Hepatocyte (in vitro differentiated cells): Measurements from ENCODE around the gene PSG4. TPM values are rescaled to one million over a fixed set of nuclear protein-coding genes. Genes with fewer than 3 reads are reported as not detected.
"Not testable (repeated sequence)": the region's sequence is repeated elsewhere in the genome, so short reads cannot be mapped to it uniquely, and the experiment has no call there.

ENCODE experiments used
- DNase-seq: peaks from one replicate; pipeline ENCODE4 v3.0.0-alpha.2; 2016; ENCODE audit warnings: low spot score
- H2AFZ ChIP-seq: fragments of 200-600 bp; sonication (generic); 2 replicates; pipeline ENCODE4 v1.6.0; 2016; ENCODE audit warnings: antibody characterized with exemption, mild to moderate bottlenecking
- H3K27ac ChIP-seq: fragments of 200-600 bp; sonication (generic); 2 replicates; pipeline ENCODE4 v1.5.1; 2016; ENCODE audit warnings: mild to moderate bottlenecking
- H3K27me3 ChIP-seq: fragments of 200-600 bp; sonication (generic); 2 replicates; pipeline ENCODE4 v1.6.1; 2016
- H3K36me3 ChIP-seq: fragments of 200-600 bp; sonication (generic); replicated peaks from 2 replicates; pipeline ENCODE4 v1.5.1; 2016; ENCODE audit warnings: low read depth; ENCODE audit not compliant: insufficient read depth
- H3K4me1 ChIP-seq: fragments of 200-600 bp; sonication (generic); 2 replicates; pipeline ENCODE4 v1.5.1; 2016; ENCODE audit warnings: mild to moderate bottlenecking, moderate library complexity; ENCODE audit not compliant: insufficient read depth
- H3K4me2 ChIP-seq: fragments of 200-600 bp; sonication (generic); 2 replicates; pipeline ENCODE4 v1.6.0; 2016
- H3K4me3 ChIP-seq: fragments of 200-600 bp; sonication (generic); 2 replicates; pipeline ENCODE4 v1.5.1; 2016; ENCODE audit warnings: mild to moderate bottlenecking
- H3K79me2 ChIP-seq: fragments of 200-600 bp; sonication (generic); 2 replicates; pipeline ENCODE4 v1.6.0; 2017; ENCODE audit warnings: mild to moderate bottlenecking
- H3K9me2 ChIP-seq: fragments of 200-600 bp; sonication (generic); replicated peaks from 2 replicates; pipeline ENCODE4 v1.6.0; 2017; ENCODE audit warnings: mild to moderate bottlenecking; ENCODE audit not compliant: insufficient read depth
- H3K9me3 ChIP-seq: fragments of 200-600 bp; sonication (generic); 2 replicates; pipeline ENCODE4 v1.5.1; 2016; ENCODE audit warnings: low read depth, mild to moderate bottlenecking
- H4K20me1 ChIP-seq: fragments of 200-600 bp; sonication (generic); 2 replicates; pipeline ENCODE4 v1.6.0; 2016; ENCODE audit warnings: mild to moderate bottlenecking; ENCODE audit not compliant: insufficient read depth, poor library complexity, severe bottlenecking
- CTCF ChIP-seq: fragments of 200-600 bp; sonication (generic); IDR thresholded peaks from 2 replicates; pipeline ENCODE4 v1.5.1; 2016; ENCODE audit warnings: antibody characterized with exemption, mild to moderate bottlenecking; ENCODE audit not compliant: poor library complexity
- EZH2 ChIP-seq: fragments of 200-600 bp; sonication (generic); IDR thresholded peaks from 2 replicates; pipeline ENCODE4 v1.6.1; 2016; ENCODE audit warnings: antibody characterized with exemption, mild to moderate bottlenecking, borderline replicate concordance
- EZH2phosphoT487 ChIP-seq: fragments of 200-600 bp; sonication (generic); IDR thresholded peaks from one replicate; pipeline ENCODE4 v1.6.1; 2018; ENCODE audit warnings: antibody characterized with exemption, mild to moderate bottlenecking, low read depth, moderate library complexity; ENCODE audit not compliant: unreplicated experiment, severe bottlenecking
- WGBS: methylation state at CpG from one replicate; pipeline ENCODE4 v1.1.6; 2016; ENCODE audit warnings: low lambda C conversion rate; ENCODE audit errors: missing lambda C conversion rate; 5-methylcytosine and 5-hydroxymethylcytosine counted together
- polyA plus RNA-seq: library from polyadenylated mRNA; unstranded; fragments of >200 nt; fragmentation: Nextera tagmentation; extraction: Ambion mirVana; gene quantifications from 2 replicates; pipeline ENCODE4 v1.2.1, GENCODE V29; 2016
- total RNA-seq: library from RNA; depleted of rRNA; stranded (reverse); fragments of >200 nt; gene quantifications from 2 replicates; pipeline ENCODE4 v1.2.3, GENCODE V29; 2014

Gene PSG4
- total and polyA plus RNA-seq, 2 experiments from 2014 or later: not detected

- H3K27me3 ChIP-seq, H4K20me1 ChIP-seq, H3K9me2 ChIP-seq, H3K4me1 ChIP-seq, H2AFZ ChIP-seq, H3K4me3 ChIP-seq, H3K4me2 ChIP-seq, H3K9me3 ChIP-seq, H3K27ac ChIP-seq, H3K36me3 ChIP-seq, H3K79me2 ChIP-seq, DNase-seq: not testable (repeated sequence)
- 80% methylated on average over 2 of the region's 2 CpGs for WGBS
Observed at GRCh38 chr19:43215881-43216280, 10.4 kb upstream of the PSG4 start.

GRCh38 chr19:43207991-43208390, 2.6 kb upstream of the PSG4 start:
- Histone ChIP-seq H2AFZ (no peak overlapping the region), H3K9me2 (no peaks in the 10 kb centered on the region), H4K20me1 (no peaks in the 10 kb centered on the region), H3K4me1 (no peaks in the 10 kb centered on the region), H3K36me3 (no peaks in the 10 kb centered on the region), H3K27ac (no peak overlapping the region), H3K4me2 (no peak overlapping the region), H3K79me2 (no peaks in the 10 kb centered on the region), H3K27me3 (no peaks in the 10 kb centered on the region), H3K9me3 (no peaks in the 10 kb centered on the region), H3K4me3 (no peak overlapping the region)
- TF ChIP-seq CTCF (no peak), EZH2 (no peak), EZH2phosphoT487 (no peak)
- DNase-seq: no peak
- 53% methylated on average over 4 of the region's 4 CpGs for WGBS

- H3K4me3 ChIP-seq, H3K9me2 ChIP-seq, DNase-seq, H3K9me3 ChIP-seq, H2AFZ ChIP-seq, H3K4me1 ChIP-seq, H3K27ac ChIP-seq, H4K20me1 ChIP-seq, H3K36me3 ChIP-seq, H3K4me2 ChIP-seq, H3K27me3 ChIP-seq, H3K79me2 ChIP-seq: not testable (repeated sequence)
- WGBS: 47% methylated on average over 7 of the region's 8 CpGs
Observed at GRCh38 chr19:43207174-43207573, 1.7 kb upstream of the PSG4 start.

GRCh38 chr19:43203611-43204010, 1.8 kb downstream of the PSG4 start:
- DNase-seq, H3K27ac ChIP-seq, H3K27me3 ChIP-seq, H4K20me1 ChIP-seq, H3K9me3 ChIP-seq, H3K4me2 ChIP-seq, H3K36me3 ChIP-seq, H3K4me3 ChIP-seq, H2AFZ ChIP-seq, H3K4me1 ChIP-seq, H3K79me2 ChIP-seq, H3K9me2 ChIP-seq: not testable (repeated sequence)
- WGBS: 71% methylated on average over 7 of the region's 7 CpGs

- not testable (repeated sequence) for H3K27ac ChIP-seq, H3K4me1 ChIP-seq, H3K4me2 ChIP-seq, H3K4me3 ChIP-seq, H3K79me2 ChIP-seq, H4K20me1 ChIP-seq, H2AFZ ChIP-seq, H3K27me3 ChIP-seq, H3K9me2 ChIP-seq, H3K36me3 ChIP-seq, H3K9me3 ChIP-seq, DNase-seq
- WGBS: 73% methylated on average over 2 of the region's 2 CpGs
Observed at GRCh38 chr19:43201891-43202290, 3.5 kb downstream of the PSG4 start.

- not testable (repeated sequence) for H3K27me3 ChIP-seq, H3K9me3 ChIP-seq, H2AFZ ChIP-seq, H3K9me2 ChIP-seq, H3K4me2 ChIP-seq, H3K79me2 ChIP-seq, H3K36me3 ChIP-seq, H3K4me1 ChIP-seq, H4K20me1 ChIP-seq, DNase-seq, H3K27ac ChIP-seq, H3K4me3 ChIP-seq
- WGBS: 72% methylated on average over 6 of the region's 7 CpGs
Observed at GRCh38 chr19:43201337-43201801, 4.1 kb downstream of the PSG4 start.

GRCh38 chr19:43198686-43199419, 6.6 kb downstream of the PSG4 start:
- not testable (repeated sequence) for H3K27me3 ChIP-seq, H3K27ac ChIP-seq, H3K36me3 ChIP-seq, H3K4me1 ChIP-seq, DNase-seq, H3K4me3 ChIP-seq, H3K9me2 ChIP-seq, H3K9me3 ChIP-seq, H3K79me2 ChIP-seq, H4K20me1 ChIP-seq, H3K4me2 ChIP-seq, H2AFZ ChIP-seq
- 62% methylated on average over 5 of the region's 5 CpGs for WGBS

GRCh38 chr19:43197666-43198397, 7.6 kb downstream of the PSG4 start:
- H3K4me3 ChIP-seq, H3K4me1 ChIP-seq, H3K9me2 ChIP-seq, H4K20me1 ChIP-seq, H3K4me2 ChIP-seq, DNase-seq, H3K36me3 ChIP-seq, H3K9me3 ChIP-seq, H2AFZ ChIP-seq, H3K27ac ChIP-seq, H3K27me3 ChIP-seq, H3K79me2 ChIP-seq: not testable (repeated sequence)
- WGBS: 78% methylated on average over 4 of the region's 7 CpGs
